AG10803 (cell line): ENCODE measurements around the gene TIGD4.
A peak's percentile ranks its signal among the peaks of the same experiment; 100 is the strongest.

Source experiments
- DNase-seq: peaks from one replicate; pipeline ENCODE4 v3.0.0; 2010; ENCODE audit warnings: low read depth
- H3K4me3 ChIP-seq: 2 replicates; pipeline ENCODE4 v1.5.1; 2011; ENCODE audit warnings: mild to moderate bottlenecking, low read length, control low read depth
- CTCF ChIP-seq: conservative IDR thresholded peaks from 2 replicates; pipeline ENCODE4 v1.5.1; 2011; ENCODE audit warnings: mild to moderate bottlenecking, low read length, control low read depth, inconsistent platforms

The TIGD4 gene

GRCh38 chr4:152780267-152780778 lies 793 bp upstream of the TIGD4 start:
- DNase-seq, result peak; percentile 52
- TF ChIP-seq CTCF, result no peak
- H3K4me3 ChIP-seq, result peak overlapping the region; percentile 95

- peak; percentile 14 for DNase-seq
- peak overlapping the region; percentile 95 for H3K4me3 ChIP-seq
- no peak for TF ChIP-seq CTCF
Measured at GRCh38 chr4:152778656-152779512, 646 bp downstream of the TIGD4 start.

GRCh38 chr4:152777488-152777887 lies 2.0 kb downstream of the TIGD4 start:
- no peak overlapping the region for H3K4me3 ChIP-seq
- no peak for DNase-seq
- TF ChIP-seq CTCF, result no peak

- DNase-seq, result no peak
- H3K4me3 ChIP-seq, result no peak overlapping the region
- no peak for TF ChIP-seq CTCF
Measured at GRCh38 chr4:152776352-152776751, 3.2 kb downstream of the TIGD4 start.

GRCh38 chr4:152773953-152774352 lies 5.6 kb downstream of the TIGD4 start:
- no peak overlapping the region for H3K4me3 ChIP-seq
- DNase-seq, result no peak
- TF ChIP-seq CTCF, result no peak

GRCh38 chr4:152773339-152773738 lies 6.2 kb downstream of the TIGD4 start:
- no peak for DNase-seq
- TF ChIP-seq CTCF, result no peak
- no peak overlapping the region for H3K4me3 ChIP-seq
